Right lobe of liver (tissue), 6 donors: ENCODE results near the gene CTSA. TPM values are rescaled to one million over a fixed set of nuclear protein-coding genes. Genes with fewer than 3 reads are reported as not detected.

Experiments
- ATAC-seq, 4 donors: fragments of 200-7000 bp; cut with Tn5 transposase; one replicate each; pipeline ENCODE4 v1.9.1; 2020; ENCODE audit warnings: mild to moderate bottlenecking in 4 of 4, moderate library complexity in 4 of 4
- DNase-seq, 3 donors: peaks; one replicate each; pipeline ENCODE4 v3.0.0-alpha.2; 2020
- H3K27ac ChIP-seq, 3 donors: fragments of 200-600 bp; one replicate each; pipeline ENCODE4 v1.8.0; 2022
- H3K27me3 ChIP-seq, 2 donors: fragments of 200-600 bp; one replicate each; pipeline ENCODE4 v1.8.0; 2022
- H3K36me3 ChIP-seq, 4 donors: fragments of 200-600 bp; sonication (generic) in 1 of 4; one replicate each; pipeline versions ENCODE4 v1.5.1 to v1.8.0; 2017 to 2022; ENCODE audit warnings: control low read depth in 1 of 4
- H3K4me1 ChIP-seq, 4 donors: fragments of 200-600 bp; sonication (generic) in 1 of 4; one replicate each; pipeline versions ENCODE4 v1.5.1 to v1.8.0; 2017 to 2022; ENCODE audit warnings: control low read depth in 1 of 4
- H3K4me3 ChIP-seq, 3 donors: fragments of 200-600 bp; one replicate each; pipeline ENCODE4 v1.8.0; 2022
- H3K9me3 ChIP-seq, 4 donors: fragments of 200-600 bp; sonication (generic) in 1 of 4; one replicate each; pipeline versions ENCODE4 v1.5.1 to v1.8.0; 2017 to 2022; ENCODE audit warnings: control low read depth in 1 of 4
- CTCF ChIP-seq, 4 donors: fragments of 200-600 bp in 3 of 4; fragments of 450-650 bp in 1 of 4; IDR thresholded peaks; one replicate each; pipeline versions ENCODE4 v1.5.1 to v1.8.0; 2016 to 2022; ENCODE audit warnings: antibody characterized with exemption in 4 of 4, mild to moderate bottlenecking in 2 of 4
- POLR2A ChIP-seq: fragments of 450-650 bp; IDR thresholded peaks from one replicate; pipeline ENCODE4 v1.6.1; 2017; ENCODE audit warnings: antibody characterized with exemption, mild to moderate bottlenecking
- WGBS: methylation state at CpG from one replicate; pipeline ENCODE4 v1.1.6; 2018; ENCODE audit warnings: low coverage, low lambda C conversion rate; ENCODE audit not compliant: insufficient coverage; ENCODE audit errors: missing lambda C conversion rate; 5-methylcytosine and 5-hydroxymethylcytosine counted together
- intact Hi-C, 2 donors: fragments of 100-400 bp; cut with DNase I; formaldehyde crosslinking; loops; one replicate each; pipeline versions ENCODE4 v1.11.2 to v1.14.1; 2022
- total RNA-seq, 6 experiments: library from RNA; depleted of rRNA in 2 of 6; stranded (reverse); fragments of >200 nt in 2 of 6; fragmentation: NEBNext Ultra II Directional in 3 of 6; extraction: Animal tissue kit (Norgen Biotek cat#: 25700) in 3 of 6; gene quantifications; one replicate each; pipeline versions ENCODE4 v1.1.0 to v1.2.4, GENCODE V29; 2016 to 2023
- donor health status: DM: no; HTN: yes; CAD: no.
- donor health status: DM: no; HTN: no; CAD: no.
- donor health status: DM: no; HTN: no; CAD: no.
- donor health status: DM: no; HTN: yes; CAD: no.
- donor health status: DM: no; HTN: yes; CAD: no.

Gene CTSA
- total RNA-seq, 6 experiments from 2014 or later = 54.4 to 194 (median 134) TPM

- Histone ChIP-seq H3K36me3 (peaks cover 0 to 14% (median 0%) of the 10 kb centered on the region in 4 donors), H3K27ac (no peak overlapping the region), H3K27me3 (no peaks in the 10 kb centered on the region), H3K9me3 (no peaks in the 10 kb centered on the region), H3K4me1 (peaks cover 0 to 27% (median 7%) of the 10 kb centered on the region in 4 donors), H3K4me3 (no peak overlapping the region)
- DNase-seq (no peak), ATAC-seq (no peak)
- WGBS = 84% methylated on average over 6 of the region's 19 CpGs
- TF ChIP-seq CTCF (IDR thresholded peaks at IDR 0.05) (no peak), POLR2A (no peak)
- intact Hi-C loops = loop anchor here in 1 of 2 donors (10.0 kb wide), 1 partner anchor 78 kb away; no protein-coding TSS in a partner anchor
Measured at GRCh38 chr20:45886590-45887345, 4.4 kb upstream of the CTSA start.

DNA sequence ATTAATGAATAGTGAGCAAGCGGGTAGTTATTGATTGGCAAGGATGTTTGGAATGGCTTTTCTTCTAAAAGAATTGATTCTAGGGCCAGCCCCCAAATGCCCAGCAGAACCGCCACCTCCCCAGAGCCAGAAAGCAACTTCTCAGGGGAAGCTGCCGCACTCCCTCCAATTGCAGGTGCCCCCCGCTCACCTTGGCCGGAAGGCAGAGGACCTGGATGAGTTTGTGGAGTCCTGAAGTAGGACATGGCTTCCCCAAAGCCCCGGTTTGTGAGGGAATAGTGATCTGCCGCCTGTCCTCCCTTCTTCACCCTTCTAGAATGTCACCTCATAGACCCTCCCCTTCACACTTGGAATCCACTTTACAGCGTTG, 3.8 kb upstream of the CTSA start, which contains the start of gene SPATA25:
Gene SPATA25, minus strand, starts transcription at position 277 of the 370 bp plus-strand sequence. Its CDS starts 32 bp downstream, at position 245.
- no peak for ATAC-seq
- peaks cover 0 to 14% (median 0%) of the 10 kb centered on the region in 4 donors for H3K36me3 ChIP-seq
- no peak for DNase-seq
- 89% methylated on average over 2 of the region's 8 CpGs for WGBS
- no peak within 1 kb of the TSS for H3K4me3 ChIP-seq
- no peak within 1 kb of the TSS for H3K27ac ChIP-seq
- no peaks in the 10 kb centered on the region for H3K9me3 ChIP-seq
- intact Hi-C loops = loop anchor here in 1 of 2 donors (10.0 kb wide), 1 partner anchor 77 kb away; no protein-coding TSS in a partner anchor
- H3K27me3 ChIP-seq = no peaks in the 10 kb centered on the region
- H3K4me1 ChIP-seq = peaks cover 0 to 27% (median 6%) of the 10 kb centered on the region in 4 donors
- TF ChIP-seq CTCF (IDR thresholded peaks at IDR 0.05) (no peak), POLR2A (no peak)

GRCh38 chr20:45888681-45889080, 2.5 kb upstream of the CTSA start:
- TF ChIP-seq POLR2A (no peak), CTCF (IDR thresholded peaks at IDR 0.05) (no peak)
- H3K36me3 ChIP-seq = peaks cover 0 to 9% (median under 1%) of the 10 kb centered on the region in 4 donors
- no peak for DNase-seq
- peaks cover 0 to 38% (median 6%) of the 10 kb centered on the region in 4 donors for H3K4me1 ChIP-seq
- no peak overlapping the region for H3K27ac ChIP-seq
- no peaks in the 10 kb centered on the region for H3K9me3 ChIP-seq
- H3K27me3 ChIP-seq = no peaks in the 10 kb centered on the region
- no CpG with 5 or more reads among the region's 3 CpGs for WGBS
- no peak overlapping the region for H3K4me3 ChIP-seq
- intact Hi-C loops = loop anchor here in 1 of 2 donors (10.0 kb wide), 1 partner anchor 76 kb away; no protein-coding TSS in a partner anchor
- ATAC-seq = no peak

- H3K4me3 ChIP-seq = peak overlapping the region; percentile 75 to 93 (median 77)
- peak; percentile 71 to 81 (median 77) for ATAC-seq
- H3K4me1 ChIP-seq = peaks cover 0 to 38% (median 6%) of the 10 kb centered on the region in 4 donors
- DNase-seq = peak; percentile 82 to 87 (median 86)
- H3K36me3 ChIP-seq = peaks cover 0 to 21% (median 9%) of the 10 kb centered on the region in 4 donors
- intact Hi-C loops = loop anchor here in 1 of 2 donors (10.0 kb wide), 1 partner anchor 54 kb away; no protein-coding TSS in a partner anchor
- H3K27me3 ChIP-seq = no peaks in the 10 kb centered on the region
- peak; percentile 53 to 75 (median 73) for TF ChIP-seq CTCF (IDR thresholded peaks at IDR 0.05)
- peak; percentile 28 for TF ChIP-seq POLR2A
- peak overlapping the region; percentile 75 to 82 (median 81) for H3K27ac ChIP-seq
- under 1% methylated on average over 26 of the region's 79 CpGs for WGBS
- no peaks in the 10 kb centered on the region for H3K9me3 ChIP-seq
Measured at GRCh38 chr20:45890077-45890984, 804 bp upstream of the CTSA start.
